ENCODE results near the gene COA1. TPM values are rescaled to one million over a fixed set of nuclear protein-coding genes. Genes with fewer than 3 reads are reported as not detected.
"Not testable (repeated sequence)": the region's sequence is repeated elsewhere in the genome, so short reads cannot be mapped to it uniquely, and the experiment has no call there.

The COA1 gene, protein sequence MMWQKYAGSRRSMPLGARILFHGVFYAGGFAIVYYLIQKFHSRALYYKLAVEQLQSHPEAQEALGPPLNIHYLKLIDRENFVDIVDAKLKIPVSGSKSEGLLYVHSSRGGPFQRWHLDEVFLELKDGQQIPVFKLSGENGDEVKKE
- polyA plus RNA-seq (2012; ENCODE audit: insufficient read depth, insufficient read length, low read depth): 48.0 TPM

- Histone ChIP-seq H3K4me1 (no peaks in the 10 kb centered on the region), H3K4me3 (ENCODE audit: low read depth, low read length) (peak within 1 kb of the TSS; percentile 97), H3K9me3 (no peaks in the 10 kb centered on the region), H3K36me3 (no peaks in the 10 kb centered on the region), H3K27me3 (no peaks in the 10 kb centered on the region)
- DNase-seq: peak; percentile 86
- no peak for TF ChIP-seq CTCF (IDR thresholded peaks at IDR 0.05; ENCODE audit: low read depth, low read length)
These were observed at the start of gene COA1 for GRCh38 chr7:43729214-43729923. TSS of gene COA1 (minus strand) at chr7:43729523. CDS start at chr7:43648614, 80,909 bp downstream.

DNA sequence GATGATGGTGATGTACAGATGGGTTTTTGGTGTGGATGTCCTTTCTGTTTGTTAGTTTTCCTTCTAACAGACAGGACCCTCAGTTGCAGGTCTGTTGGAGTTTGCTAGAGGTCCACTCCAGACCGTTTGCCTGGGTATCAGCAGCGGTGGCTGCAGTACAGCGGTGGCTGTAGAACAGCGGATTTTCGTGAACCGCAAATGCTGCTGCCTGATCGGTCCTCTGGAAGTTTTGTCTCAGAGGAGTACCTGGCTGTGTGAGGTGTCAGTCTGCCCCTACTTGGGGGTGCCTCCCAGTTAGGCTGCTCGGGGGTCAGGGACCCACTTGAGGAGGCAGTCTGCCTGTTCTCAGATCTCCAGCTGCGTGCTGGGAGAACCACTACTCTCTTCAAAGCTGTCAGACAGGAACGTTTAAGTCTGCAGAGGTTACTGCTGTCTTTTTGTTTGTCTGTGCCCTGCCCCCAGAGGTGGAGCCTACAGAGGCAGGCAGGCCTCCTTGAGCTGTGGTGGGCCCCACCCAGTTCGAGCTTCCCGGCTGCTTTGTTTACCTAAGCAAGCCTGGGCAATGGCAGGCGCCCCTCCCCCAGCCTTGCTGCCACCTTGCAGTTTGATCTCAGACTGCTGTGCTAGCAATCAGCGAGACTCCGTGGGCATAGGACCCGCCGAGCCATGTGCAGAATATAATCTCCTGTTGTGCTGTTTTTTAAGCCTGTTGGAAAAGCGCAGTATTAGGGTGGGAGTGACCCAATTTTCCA is 49.1 kb upstream of the COA1 start:
- not testable (repeated sequence) for DNase-seq; H3K4me1 ChIP-seq; H3K27me3 ChIP-seq; H3K4me3 ChIP-seq (ENCODE audit: low read depth, low read length); H3K36me3 ChIP-seq; H3K9me3 ChIP-seq

DNA sequence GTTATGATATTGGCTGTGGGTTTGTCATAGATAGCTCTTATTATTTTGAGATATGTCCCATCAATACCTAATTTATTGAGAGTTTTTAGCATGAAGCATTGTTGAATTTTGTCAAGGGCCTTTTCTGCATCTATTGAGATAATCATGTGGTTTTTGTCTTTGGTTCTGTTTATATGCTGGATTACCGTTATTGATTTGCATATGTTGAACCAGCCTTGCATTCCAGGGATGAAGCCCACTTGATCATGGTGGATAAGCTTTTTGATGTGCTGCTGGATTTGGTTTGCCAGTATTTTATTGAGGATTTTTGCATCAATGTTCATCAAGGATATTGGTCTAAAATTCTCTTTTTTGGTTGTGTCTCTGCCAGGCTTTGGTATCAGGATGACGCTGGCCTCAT is 45.9 kb upstream of the COA1 start:
- H3K4me3 ChIP-seq (ENCODE audit: low read depth, low read length); H3K36me3 ChIP-seq; H3K4me1 ChIP-seq; H3K27me3 ChIP-seq; DNase-seq; H3K9me3 ChIP-seq: not testable (repeated sequence)

DNA sequence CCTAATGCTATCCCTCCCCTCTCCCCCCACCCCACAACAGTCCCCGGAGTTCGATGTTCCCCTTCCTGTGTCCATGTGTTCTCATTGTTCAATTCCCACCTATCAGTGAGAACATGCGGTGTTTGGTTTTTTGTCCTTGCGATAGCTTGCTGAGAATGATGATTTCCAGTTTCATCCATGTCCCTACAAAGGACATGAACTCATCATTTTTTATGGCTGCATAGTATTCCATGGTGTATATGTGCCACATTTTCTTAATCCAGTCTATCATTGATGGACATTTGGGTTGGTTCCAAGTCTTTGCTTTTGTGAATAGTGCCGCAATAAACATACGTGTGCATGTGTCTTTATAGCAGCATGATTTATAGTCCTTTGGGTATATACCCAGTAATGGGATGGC is 43.9 kb upstream of the COA1 start:
- not testable (repeated sequence) for H3K4me3 ChIP-seq (ENCODE audit: low read depth, low read length); H3K36me3 ChIP-seq; H3K9me3 ChIP-seq; H3K27me3 ChIP-seq; DNase-seq; H3K4me1 ChIP-seq

GRCh38 chr7:43771573-43771972 is 42.2 kb upstream of the COA1 start:
- H3K36me3 ChIP-seq: peaks cover 8% of the 10 kb centered on the region
- no peak for DNase-seq
- no peaks in the 10 kb centered on the region for H3K27me3 ChIP-seq
- H3K4me3 ChIP-seq (ENCODE audit: low read depth, low read length): no peak overlapping the region
- TF ChIP-seq CTCF (IDR thresholded peaks at IDR 0.05; ENCODE audit: low read depth, low read length): no peak
- H3K4me1 ChIP-seq: peaks cover 6% of the 10 kb centered on the region; the same call in 1 of the 2 replicates
- no peaks in the 10 kb centered on the region for H3K9me3 ChIP-seq

- H3K9me3 ChIP-seq: no peaks in the 10 kb centered on the region
- H3K27me3 ChIP-seq: no peaks in the 10 kb centered on the region
- H3K36me3 ChIP-seq: peaks cover 8% of the 10 kb centered on the region
- peaks cover 6% of the 10 kb centered on the region; the same call in 1 of the 2 replicates for H3K4me1 ChIP-seq
- H3K4me3 ChIP-seq (ENCODE audit: low read depth, low read length): no peak overlapping the region
- no peak for DNase-seq
- TF ChIP-seq CTCF (IDR thresholded peaks at IDR 0.05; ENCODE audit: low read depth, low read length): no peak
These were observed 41.8 kb upstream of the COA1 start for GRCh38 chr7:43771128-43771527.

- peaks cover 8% of the 10 kb centered on the region for H3K36me3 ChIP-seq
- H3K27me3 ChIP-seq: no peaks in the 10 kb centered on the region
- no peak overlapping the region for H3K4me3 ChIP-seq (ENCODE audit: low read depth, low read length)
- DNase-seq: no peak
- H3K4me1 ChIP-seq: peaks cover 6% of the 10 kb centered on the region; the same call in 1 of the 2 replicates
- no peak for TF ChIP-seq CTCF (IDR thresholded peaks at IDR 0.05; ENCODE audit: low read depth, low read length)
- no peaks in the 10 kb centered on the region for H3K9me3 ChIP-seq
These were observed 40.6 kb upstream of the COA1 start for GRCh38 chr7:43769791-43770465.
